ENCODE results near the gene TYSND1.
A peak's percentile ranks its signal among the peaks of the same experiment; 100 is the strongest.
"Not testable (repeated sequence)": the region's sequence is repeated elsewhere in the genome, so short reads cannot be mapped to it uniquely, and the experiment has no call there.

TYSND1 gene, protein sequence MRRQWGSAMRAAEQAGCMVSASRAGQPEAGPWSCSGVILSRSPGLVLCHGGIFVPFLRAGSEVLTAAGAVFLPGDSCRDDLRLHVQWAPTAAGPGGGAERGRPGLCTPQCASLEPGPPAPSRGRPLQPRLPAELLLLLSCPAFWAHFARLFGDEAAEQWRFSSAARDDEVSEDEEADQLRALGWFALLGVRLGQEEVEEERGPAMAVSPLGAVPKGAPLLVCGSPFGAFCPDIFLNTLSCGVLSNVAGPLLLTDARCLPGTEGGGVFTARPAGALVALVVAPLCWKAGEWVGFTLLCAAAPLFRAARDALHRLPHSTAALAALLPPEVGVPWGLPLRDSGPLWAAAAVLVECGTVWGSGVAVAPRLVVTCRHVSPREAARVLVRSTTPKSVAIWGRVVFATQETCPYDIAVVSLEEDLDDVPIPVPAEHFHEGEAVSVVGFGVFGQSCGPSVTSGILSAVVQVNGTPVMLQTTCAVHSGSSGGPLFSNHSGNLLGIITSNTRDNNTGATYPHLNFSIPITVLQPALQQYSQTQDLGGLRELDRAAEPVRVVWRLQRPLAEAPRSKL
- total RNA-seq: 42.8 to 64.8 (median 51.5) reads per million in 4 experiments

- peak; percentile 88 for DNase-seq
Measured at GRCh38 chr10:70146489-70147258, at the start of gene TYSND1. Gene TYSND1, minus strand, starts transcription at chr10:70146700. Its CDS starts 114 bp downstream, at chr10:70146586.

GRCh38 chr10:70193391-70193844 is 46.9 kb upstream of the TYSND1 start:
- DNase-seq: no peak

DNA sequence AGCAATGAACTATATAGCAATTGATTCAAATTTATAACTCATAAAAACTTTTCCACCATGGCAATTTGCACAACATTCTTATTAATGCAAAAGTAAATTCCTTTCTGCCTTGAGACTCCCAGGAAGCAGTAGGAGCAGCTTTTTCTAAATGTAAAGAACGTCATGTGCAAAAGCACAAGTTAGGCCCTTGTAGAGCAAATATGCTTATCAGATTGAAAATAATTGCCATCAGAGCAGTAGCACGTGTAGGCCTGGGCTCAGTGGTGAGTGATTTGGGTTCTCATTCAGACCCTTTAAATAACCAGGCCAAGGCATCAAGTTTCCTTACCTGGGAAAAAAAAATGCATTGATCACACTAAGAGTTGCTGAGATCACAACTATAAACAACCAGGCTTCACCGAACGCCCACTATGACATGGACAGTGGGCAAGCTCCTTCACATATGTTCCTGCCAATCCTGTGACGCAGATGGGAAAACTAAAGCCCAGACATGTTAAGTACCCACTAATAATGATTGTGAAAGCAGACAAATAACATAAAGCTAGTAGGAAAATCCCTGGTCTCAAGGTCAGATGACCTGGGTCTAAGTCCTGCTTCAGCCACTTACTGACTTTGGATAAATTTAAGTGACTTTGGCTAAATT is 45.9 kb upstream of the TYSND1 start:
- no peak for DNase-seq

- DNase-seq: no peak
Measured at GRCh38 chr10:70191972-70192305, 45.4 kb upstream of the TYSND1 start.

DNA sequence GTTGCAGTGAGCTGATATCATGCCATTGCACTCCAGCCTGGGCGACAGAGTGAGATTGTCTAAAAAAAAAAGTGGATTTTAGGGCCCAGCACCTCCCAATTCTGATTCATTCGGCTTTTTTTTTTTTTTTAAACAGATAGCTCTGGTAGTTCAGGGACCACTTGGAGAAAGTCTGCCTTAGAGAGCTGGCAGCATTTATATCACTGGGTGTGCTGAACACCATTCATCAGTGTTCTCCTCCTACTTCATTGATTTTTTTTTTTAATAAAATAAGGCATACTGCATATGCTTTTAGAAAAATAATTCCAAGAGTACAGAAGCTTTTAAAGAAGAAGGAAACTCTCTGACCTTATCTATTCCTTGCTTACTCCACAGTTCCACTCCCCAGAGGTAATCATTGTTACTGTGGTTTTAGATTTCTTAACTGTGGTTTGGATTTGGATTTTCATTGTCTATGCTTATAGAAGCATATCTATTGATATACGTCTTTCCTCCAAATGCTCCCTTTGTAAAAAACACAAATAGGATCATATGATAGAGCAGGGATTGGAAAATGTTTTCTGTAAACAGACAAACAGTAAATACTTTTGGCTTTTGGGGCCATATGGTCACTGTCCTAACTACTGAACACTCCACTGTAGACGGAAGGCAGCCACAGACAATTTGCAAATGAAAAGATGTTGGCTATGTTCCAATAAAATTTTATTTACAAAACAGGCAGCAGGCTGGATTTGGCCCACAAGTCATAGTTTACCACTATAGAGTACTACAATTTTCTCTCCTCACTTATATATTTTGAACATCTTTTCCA is 44.9 kb upstream of the TYSND1 start:
- no peak for DNase-seq

- no peak for DNase-seq
Measured at GRCh38 chr10:70190581-70190980, 44.1 kb upstream of the TYSND1 start.

GRCh38 chr10:70190102-70190501 is 43.6 kb upstream of the TYSND1 start:
- DNase-seq: no peak

GRCh38 chr10:70188768-70189167 is 42.3 kb upstream of the TYSND1 start:
- no peak for DNase-seq

DNA sequence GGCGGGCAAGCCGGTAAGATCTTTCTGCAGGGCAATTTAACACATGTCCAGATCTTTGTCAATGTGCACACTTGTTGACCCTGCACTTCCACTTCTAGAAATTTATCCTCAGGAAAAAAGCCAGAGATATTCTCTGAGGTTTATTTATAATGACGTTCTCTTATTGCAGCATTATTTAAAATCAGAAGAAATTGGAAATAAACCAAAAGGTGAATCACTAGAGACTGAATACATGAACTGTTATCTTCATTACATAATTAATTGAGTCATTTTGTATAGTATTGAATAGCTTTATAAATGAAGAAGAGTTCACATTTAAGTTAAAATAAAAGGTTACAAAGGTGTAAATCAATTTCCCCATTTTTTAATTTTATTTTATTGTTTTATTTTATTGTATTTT is 40.1 kb upstream of the TYSND1 start:
- no peak for DNase-seq

DNA sequence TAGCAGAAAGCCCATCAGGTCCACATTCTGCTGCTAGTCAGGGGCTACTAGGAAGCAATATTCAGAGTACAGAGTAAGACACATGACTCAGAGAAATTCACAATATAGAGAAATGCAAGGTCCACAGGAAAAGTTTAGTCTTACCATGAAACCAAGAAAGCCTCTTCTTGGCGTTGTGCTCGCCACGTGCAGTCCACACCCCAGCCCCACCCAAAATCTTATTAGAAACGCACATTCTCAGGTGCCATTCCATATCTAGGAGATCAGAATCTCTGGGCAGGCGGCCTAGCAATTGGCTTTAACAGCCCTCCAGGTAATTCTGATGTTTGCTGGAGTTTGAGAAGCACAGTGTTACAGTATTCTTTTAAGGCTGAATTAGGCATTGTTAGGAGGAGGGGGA is 39.6 kb upstream of the TYSND1 start:
- DNase-seq: no peak

DNA sequence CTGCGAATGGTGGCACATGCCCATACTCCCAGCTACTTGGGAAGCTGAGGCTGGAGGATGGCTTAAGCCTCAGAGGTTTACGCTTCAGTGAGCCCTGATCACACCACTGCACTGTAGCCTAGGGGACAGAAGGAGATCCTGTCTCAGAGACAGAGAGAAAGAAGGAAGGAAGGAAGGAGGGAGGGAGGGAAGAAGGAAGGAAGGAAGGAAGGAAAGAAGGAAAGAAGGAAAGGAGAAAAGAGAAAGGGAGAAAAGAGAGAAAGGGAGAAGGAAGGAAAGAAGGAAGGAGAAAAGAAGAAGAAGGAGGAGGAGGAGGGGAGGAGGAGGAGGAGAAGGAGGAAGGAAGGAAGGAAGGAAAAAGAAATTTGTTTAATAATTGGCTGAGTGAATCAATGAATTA is 36.8 kb upstream of the TYSND1 start:
- DNase-seq: no peak

GRCh38 chr10:70179209-70179608 is 32.7 kb upstream of the TYSND1 start:
- not testable (repeated sequence) for DNase-seq

- DNase-seq: no peak
Measured at GRCh38 chr10:70178139-70178725, 31.7 kb upstream of the TYSND1 start.

DNA sequence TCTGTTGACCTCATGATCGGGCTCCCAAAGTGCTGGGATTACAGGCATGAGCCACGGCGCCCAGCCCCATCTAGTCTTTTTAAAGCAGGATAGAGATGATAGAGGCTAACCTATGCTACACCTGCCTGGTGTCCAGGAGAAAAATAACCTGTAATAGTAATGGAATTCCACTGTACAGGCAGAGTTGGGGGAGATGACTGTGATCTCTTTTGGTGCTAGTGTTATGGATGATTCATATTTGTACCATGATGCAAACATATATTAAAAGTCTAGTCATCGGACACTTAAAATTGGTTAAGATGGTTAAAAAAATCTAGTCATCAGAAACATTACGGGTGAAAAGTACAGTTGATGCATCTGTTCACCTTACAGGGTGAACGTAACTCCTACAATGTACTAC is 29.9 kb upstream of the TYSND1 start:
- DNase-seq: no peak

- no peak for DNase-seq
Measured at GRCh38 chr10:70175516-70175915, 29.0 kb upstream of the TYSND1 start.

GRCh38 chr10:70174058-70174741 is 27.7 kb upstream of the TYSND1 start:
- no peak for DNase-seq

DNA sequence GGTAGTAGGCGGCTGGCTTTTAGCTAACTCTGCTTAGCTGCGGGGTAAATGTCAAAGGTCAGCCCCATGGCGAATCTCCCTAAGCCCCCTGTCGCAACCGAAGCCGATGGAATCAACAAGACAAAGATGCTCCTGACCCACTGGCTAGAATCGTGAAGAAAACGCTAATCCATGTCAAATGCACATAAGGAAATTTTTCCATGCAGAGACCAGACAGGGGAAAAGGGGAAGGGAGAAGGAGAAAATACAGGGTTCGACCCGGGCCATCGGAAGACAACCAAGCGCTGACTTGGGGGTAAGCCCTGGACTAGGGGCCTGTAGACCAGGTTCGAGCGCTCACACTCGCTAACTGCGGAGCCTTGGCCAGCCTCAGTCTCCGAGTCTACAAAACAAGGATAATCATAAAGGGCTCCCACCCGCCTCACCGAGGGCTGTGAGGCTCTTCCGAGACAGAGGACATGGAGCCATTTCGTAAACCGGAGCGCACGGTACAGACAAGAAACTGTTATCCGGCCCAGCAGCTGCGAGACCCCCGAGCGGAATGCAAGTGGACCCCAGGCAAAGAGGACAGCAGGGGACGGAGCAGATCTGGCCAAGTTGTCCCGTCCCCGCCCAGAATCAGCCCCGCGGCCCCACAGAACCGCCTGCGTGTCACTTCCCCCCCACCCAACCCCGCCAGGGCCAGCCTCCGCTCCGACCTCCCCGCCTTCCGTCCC is 23.3 kb upstream of the TYSND1 start:
- no peak for DNase-seq

DNA sequence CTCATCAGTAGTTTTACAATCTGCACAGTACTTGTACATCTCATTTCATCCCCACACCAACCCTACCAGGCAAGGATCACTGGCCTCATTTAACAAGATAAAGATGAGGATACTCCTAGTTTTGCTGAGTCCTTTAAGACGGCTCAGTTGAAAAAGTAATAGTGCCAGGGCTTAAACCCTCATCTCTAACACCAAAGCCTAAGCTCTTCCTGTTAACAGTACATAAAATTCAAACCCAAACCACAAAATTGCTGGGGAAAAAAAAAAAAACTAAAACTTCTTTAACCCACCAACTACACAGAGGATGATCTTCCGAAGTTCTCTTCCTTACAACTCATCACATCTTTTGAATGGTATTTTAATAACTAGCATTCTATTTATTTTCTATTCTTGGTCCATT is 22.5 kb upstream of the TYSND1 start:
- no peak for DNase-seq

- DNase-seq: no peak
Measured at GRCh38 chr10:70167246-70167645, 20.7 kb upstream of the TYSND1 start.

GRCh38 chr10:70166394-70166793 is 19.9 kb upstream of the TYSND1 start:
- no peak for DNase-seq

GRCh38 chr10:70164163-70164562 is 17.7 kb upstream of the TYSND1 start:
- DNase-seq: no peak

All from effector CD8-positive, alpha-beta T cell (primary cell).